22Rv1 (cell line): ENCODE data around the gene SCART1.

Experiments
- ZFX ChIP-seq: fragments of 450-650 bp; IDR thresholded peaks from 2 replicates; pipeline ENCODE4 v1.6.1; 2017; ENCODE audit warnings: antibody characterized with exemption, borderline replicate concordance
- TF ChIP-seq, protein P1 (sequence below): fragments of 450-650 bp; IDR thresholded peaks from 2 replicates; pipeline ENCODE4 v1.5.1; 2017; ENCODE audit warnings: mild to moderate bottlenecking

DNA sequence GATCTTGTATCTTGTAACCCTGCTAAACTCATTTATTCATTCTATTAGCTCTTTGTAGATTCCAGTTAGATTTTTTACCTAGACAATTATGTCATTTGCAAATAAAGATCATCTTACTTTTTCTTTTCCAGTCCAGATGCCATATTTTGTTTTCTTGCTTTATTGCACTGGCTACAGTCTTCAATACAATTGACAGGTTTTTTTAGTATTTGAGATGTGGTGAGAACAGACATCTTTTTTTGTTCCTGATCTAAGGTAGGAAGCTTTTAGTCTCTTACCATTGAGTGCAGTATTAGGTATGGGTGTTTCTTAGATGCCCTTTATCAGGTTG, 41.4 kb upstream of the SCART1 start:
- TF ChIP-seq, protein P1, sequence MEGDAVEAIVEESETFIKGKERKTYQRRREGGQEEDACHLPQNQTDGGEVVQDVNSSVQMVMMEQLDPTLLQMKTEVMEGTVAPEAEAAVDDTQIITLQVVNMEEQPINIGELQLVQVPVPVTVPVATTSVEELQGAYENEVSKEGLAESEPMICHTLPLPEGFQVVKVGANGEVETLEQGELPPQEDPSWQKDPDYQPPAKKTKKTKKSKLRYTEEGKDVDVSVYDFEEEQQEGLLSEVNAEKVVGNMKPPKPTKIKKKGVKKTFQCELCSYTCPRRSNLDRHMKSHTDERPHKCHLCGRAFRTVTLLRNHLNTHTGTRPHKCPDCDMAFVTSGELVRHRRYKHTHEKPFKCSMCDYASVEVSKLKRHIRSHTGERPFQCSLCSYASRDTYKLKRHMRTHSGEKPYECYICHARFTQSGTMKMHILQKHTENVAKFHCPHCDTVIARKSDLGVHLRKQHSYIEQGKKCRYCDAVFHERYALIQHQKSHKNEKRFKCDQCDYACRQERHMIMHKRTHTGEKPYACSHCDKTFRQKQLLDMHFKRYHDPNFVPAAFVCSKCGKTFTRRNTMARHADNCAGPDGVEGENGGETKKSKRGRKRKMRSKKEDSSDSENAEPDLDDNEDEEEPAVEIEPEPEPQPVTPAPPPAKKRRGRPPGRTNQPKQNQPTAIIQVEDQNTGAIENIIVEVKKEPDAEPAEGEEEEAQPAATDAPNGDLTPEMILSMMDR: no peak
- no peak for TF ChIP-seq ZFX
